H1 (cell line): Measurements from ENCODE around the gene TRIM67. TPM values are rescaled to one million over a fixed set of nuclear protein-coding genes. Genes with fewer than 3 reads are reported as not detected.

Experiments used
- CTCF ChIA-PET: fragments of 300-600 bp; sonication (Branson Sonifier 250); formaldehyde crosslinking; loops from one replicate; lab custom pipeline; 2021; ENCODE audit not compliant: partially characterized antibody; lab: Charles Lee
- POLR2A ChIA-PET: fragments of 300-600 bp; sonication (Branson Sonifier 250); formaldehyde crosslinking; loops from one replicate; lab custom pipeline; 2021; ENCODE audit warnings: inconsistent platforms; ENCODE audit not compliant: partially characterized antibody; lab: Charles Lee
- DNase-seq, 2 experiments: peaks; one replicate each; pipeline versions ENCODE4 v3.0.0 to v3.0.0-alpha.2; 2010 to 2022; ENCODE audit warnings: low spot score in 2 of 2, low read depth in 1 of 2, mixed read lengths in 1 of 2
- FAIRE-seq: peaks from 2 replicates; lab custom pipeline; 2011; peaks lifted over from hg19 to GRCh38; lab: Jason Lieb, UNC
- H2AFZ ChIP-seq: 2 replicates; pipeline ENCODE4 v1.8.1; 2012; ENCODE audit warnings: low read length, inconsistent platforms
- H2AK5ac ChIP-seq: 2 replicates; pipeline ENCODE4 v1.6.1; 2013; ENCODE audit warnings: low read depth, low read length
- H2BK120ac ChIP-seq: replicated peaks from 2 replicates; pipeline ENCODE3; 2013; ENCODE audit warnings: low read depth, low read length, inconsistent platforms
- H2BK12ac ChIP-seq: 2 replicates; pipeline ENCODE4 v1.6.1; 2013; ENCODE audit warnings: low read depth, low read length
- H2BK15ac ChIP-seq: 2 replicates; pipeline ENCODE4 v1.6.1; 2013; ENCODE audit warnings: low read length
- H2BK20ac ChIP-seq: 2 replicates; pipeline ENCODE4 v1.6.1; 2013; ENCODE audit warnings: low read length
- H2BK5ac ChIP-seq: 2 replicates; pipeline ENCODE4 v1.6.1; 2013; ENCODE audit warnings: low read depth, low read length
- H3K14ac ChIP-seq: 2 replicates; pipeline ENCODE4 v1.6.1; 2013; ENCODE audit warnings: inconsistent platforms; ENCODE audit not compliant: insufficient read length
- H3K18ac ChIP-seq: 2 replicates; pipeline ENCODE4 v1.6.1; 2013; ENCODE audit warnings: low read length; ENCODE audit errors: extremely low read depth
- H3K23ac ChIP-seq: 2 replicates; pipeline ENCODE4 v1.6.1; 2013; ENCODE audit warnings: inconsistent platforms; ENCODE audit not compliant: insufficient read length
- H3K23me2 ChIP-seq: 2 replicates; pipeline ENCODE4 v1.6.1; 2013; ENCODE audit warnings: low read depth, low read length
- H3K27ac ChIP-seq: 2 replicates; pipeline ENCODE4 v1.6.1; 2011; ENCODE audit warnings: low read depth, low read length, inconsistent platforms
- H3K27me3 ChIP-seq, 4 experiments: replicated peaks in 1 of 4; 1 replicate in 1 of 4; 2 replicates in 3 of 4; pipeline versions ENCODE4 v1.6.1 to v1.8.1; 2011 to 2013; ENCODE audit warnings: low read length in 3 of 4, mild to moderate bottlenecking in 3 of 4, inconsistent platforms in 2 of 4, mixed read lengths in 2 of 4, moderate library complexity in 1 of 4; ENCODE audit not compliant: control insufficient read depth in 3 of 4, insufficient read depth in 3 of 4; ENCODE audit errors: extremely low read depth in 1 of 4
- H3K36me3 ChIP-seq, 4 experiments: 2 replicates each; pipeline versions ENCODE4 v1.6.1 to v1.8.1; 2011 to 2013; ENCODE audit warnings: mild to moderate bottlenecking in 4 of 4, low read length in 3 of 4, moderate library complexity in 2 of 4, control low read depth in 1 of 4, inconsistent platforms in 1 of 4; ENCODE audit not compliant: insufficient read depth in 4 of 4, control insufficient read depth in 2 of 4
- H3K4ac ChIP-seq: replicated peaks from 2 replicates; pipeline ENCODE3; 2013; ENCODE audit warnings: low read length, low read depth, mixed read lengths, inconsistent platforms; ENCODE audit not compliant: insufficient read length
- H3K4me1 ChIP-seq, 4 experiments: replicated peaks in 1 of 4; 1 replicate in 1 of 4; 2 replicates in 3 of 4; pipeline versions ENCODE4 v1.6.1 to v1.8.1; 2011 to 2013; ENCODE audit warnings: low read length in 3 of 4, inconsistent platforms in 2 of 4, mixed read lengths in 1 of 4; ENCODE audit not compliant: insufficient read depth in 4 of 4, control insufficient read depth in 3 of 4
- H3K4me2 ChIP-seq, 2 experiments: 2 replicates each; pipeline versions ENCODE4 v1.6.1 to v1.8.1; 2011 to 2013; ENCODE audit warnings: low read depth in 2 of 2, low read length in 2 of 2, control low read depth in 1 of 2, inconsistent platforms in 1 of 2, mild to moderate bottlenecking in 1 of 2; ENCODE audit not compliant: insufficient read depth in 1 of 2
- H3K4me3 ChIP-seq, 4 experiments: fragments of 200-600, 300-600 bp in 1 of 4; sonication (generic), shearing (Covaris generic), sonication (Bioruptor Twin) in 1 of 4; 2 replicates each; pipeline versions ENCODE4 v1.5.1 to v1.8.1; 2011 to 2016; ENCODE audit warnings: low read length in 4 of 4, low read depth in 3 of 4, control low read depth in 2 of 4, inconsistent platforms in 2 of 4, mild to moderate bottlenecking in 2 of 4, mixed read lengths in 1 of 4, moderate library complexity in 1 of 4; ENCODE audit not compliant: insufficient read depth in 2 of 4; ENCODE audit errors: extremely low read depth in 1 of 4
- H3K56ac ChIP-seq: replicated peaks from 2 replicates; pipeline ENCODE3; 2013; ENCODE audit warnings: low read depth, mild to moderate bottlenecking, mixed read lengths, low read length, inconsistent platforms; ENCODE audit not compliant: insufficient read length
- H3K79me1 ChIP-seq: 2 replicates; pipeline ENCODE4 v1.6.1; 2013; ENCODE audit warnings: low read depth, low read length, control low read depth
- H3K79me2 ChIP-seq, 2 experiments: 2 replicates each; pipeline versions ENCODE4 v1.6.1 to v1.8.1; 2012 to 2013; ENCODE audit warnings: low read length in 2 of 2, mild to moderate bottlenecking in 2 of 2, inconsistent platforms in 1 of 2; ENCODE audit not compliant: insufficient read depth in 2 of 2, control insufficient read depth in 1 of 2
- H3K9ac ChIP-seq, 4 experiments: replicated peaks in 1 of 4; 1 replicate in 1 of 4; 2 replicates in 3 of 4; pipeline versions ENCODE4 v1.6.1 to v1.8.1; 2011 to 2013; ENCODE audit warnings: low read depth in 3 of 4, low read length in 3 of 4, control low read depth in 2 of 4, mild to moderate bottlenecking in 2 of 4, moderate library complexity in 2 of 4, inconsistent platforms in 1 of 4; ENCODE audit errors: extremely low read depth in 1 of 4
- H3K9me3 ChIP-seq, 2 experiments: 2 replicates each; pipeline versions ENCODE4 v1.6.1 to v1.8.1; 2012 to 2013; ENCODE audit warnings: mild to moderate bottlenecking in 2 of 2, moderate library complexity in 2 of 2, control low read depth in 1 of 2, inconsistent platforms in 1 of 2, low read depth in 1 of 2, low read length in 1 of 2, mixed read lengths in 1 of 2; ENCODE audit not compliant: insufficient read depth in 2 of 2
- H4K20me1 ChIP-seq, 2 experiments: replicated peaks in 1 of 2; 2 replicates each; pipeline versions ENCODE3 to v1.8.1; 2011 to 2013; ENCODE audit warnings: inconsistent platforms in 2 of 2, low read length in 2 of 2, mild to moderate bottlenecking in 1 of 2; ENCODE audit not compliant: insufficient read depth in 2 of 2, control insufficient read depth in 1 of 2
- H4K5ac ChIP-seq: 2 replicates; pipeline ENCODE4 v1.6.1; 2013; ENCODE audit warnings: low read length, low read depth, mixed read lengths, inconsistent platforms; ENCODE audit not compliant: insufficient read length
- H4K8ac ChIP-seq: 2 replicates; pipeline ENCODE4 v1.8.0; 2013; ENCODE audit warnings: mild to moderate bottlenecking, moderate library complexity, low read length, inconsistent platforms; ENCODE audit not compliant: insufficient read depth; ENCODE audit errors: extremely low read depth
- H4K91ac ChIP-seq: replicated peaks from 2 replicates; pipeline ENCODE3; 2013; ENCODE audit warnings: low read length, mixed read lengths, inconsistent platforms; ENCODE audit not compliant: insufficient read length
- BACH1 ChIP-seq: IDR thresholded peaks from 2 replicates; pipeline ENCODE4 v1.6.1; 2012; ENCODE audit warnings: low read length, improper control_type of control experiment
- CBX5 ChIP-seq: fragments of 300-800, 300-1000 bp; sonication (generic); IDR thresholded peaks from 2 replicates; pipeline ENCODE4 v1.7.1; 2016; ENCODE audit warnings: antibody characterized with exemption, low read length, low read depth
- SP1 ChIP-seq: IDR thresholded peaks from 2 replicates; pipeline ENCODE4 v1.6.1; 2011; ENCODE audit warnings: low read depth, low read length
- SP4 ChIP-seq: IDR thresholded peaks from 2 replicates; pipeline ENCODE4 v1.6.1; 2012; ENCODE audit warnings: low read length, inconsistent platforms
- TBP ChIP-seq: IDR thresholded peaks from 2 replicates; pipeline ENCODE4 v1.6.1; 2011; ENCODE audit warnings: low read depth, low read length, improper control_type of control experiment
- WGBS, 2 experiments: shearing (Covaris generic) in 1 of 2; methylation state at CpG; one replicate each; pipeline versions ENCODE4 v1.1.6 to v1.1.7; 2013 to 2015; ENCODE audit warnings: low lambda C conversion rate in 2 of 2, mixed read lengths in 2 of 2, inconsistent platforms in 1 of 2, low coverage in 1 of 2, missing lambda C conversion rate in 1 of 2; ENCODE audit not compliant: insufficient replicate concordance in 2 of 2, insufficient coverage in 1 of 2, insufficient read length in 1 of 2; ENCODE audit errors: extremely low coverage in 1 of 2, missing lambda C conversion rate in 1 of 2; 5-methylcytosine and 5-hydroxymethylcytosine counted together
- polyA plus RNA-seq, 7 experiments: library from polyadenylated mRNA; depleted of rRNA in 3 of 7; stranded (reverse) in 5 of 7; unstranded in 2 of 7; fragments of >200 nt in 5 of 7; fragments of 200-250 nt in 2 of 7; gene quantifications; 1 replicate in 5 of 7; 2 replicates in 1 of 7; 4 replicates in 1 of 7; pipeline versions ENCODE4 v1.2.1 to v1.2.3, GENCODE V29; 2011 to 2013; ENCODE audit warnings: missing spikeins in 2 of 7, mixed read lengths in 2 of 7
- total RNA-seq: library from RNA; stranded (reverse); fragmentation: NEBNext Ultra II Directional; extraction: Animal tissue kit (Norgen Biotek cat#: 25700); gene quantifications from 2 replicates; pipeline ENCODE4 v1.2.1, GENCODE V29; 2021
- TF ChIP-seq, protein P1 (sequence below): IDR thresholded peaks from 2 replicates; pipeline ENCODE4 v1.6.1; 2011; ENCODE audit warnings: low read depth, mild to moderate bottlenecking, low read length; ENCODE audit not compliant: insufficient read depth
- TF ChIP-seq, protein P2 (sequence below): IDR thresholded peaks from 2 replicates; pipeline ENCODE4 v1.6.1; 2011; ENCODE audit warnings: low read length, improper control_type of control experiment

Gene TRIM67
- total and polyA plus RNA-seq, 2 of the 8 experiments (the other 6 are each of a cell fraction or from before 2014, with no cell fraction given): under 0.01 TPM; not detected in 1

DNA sequence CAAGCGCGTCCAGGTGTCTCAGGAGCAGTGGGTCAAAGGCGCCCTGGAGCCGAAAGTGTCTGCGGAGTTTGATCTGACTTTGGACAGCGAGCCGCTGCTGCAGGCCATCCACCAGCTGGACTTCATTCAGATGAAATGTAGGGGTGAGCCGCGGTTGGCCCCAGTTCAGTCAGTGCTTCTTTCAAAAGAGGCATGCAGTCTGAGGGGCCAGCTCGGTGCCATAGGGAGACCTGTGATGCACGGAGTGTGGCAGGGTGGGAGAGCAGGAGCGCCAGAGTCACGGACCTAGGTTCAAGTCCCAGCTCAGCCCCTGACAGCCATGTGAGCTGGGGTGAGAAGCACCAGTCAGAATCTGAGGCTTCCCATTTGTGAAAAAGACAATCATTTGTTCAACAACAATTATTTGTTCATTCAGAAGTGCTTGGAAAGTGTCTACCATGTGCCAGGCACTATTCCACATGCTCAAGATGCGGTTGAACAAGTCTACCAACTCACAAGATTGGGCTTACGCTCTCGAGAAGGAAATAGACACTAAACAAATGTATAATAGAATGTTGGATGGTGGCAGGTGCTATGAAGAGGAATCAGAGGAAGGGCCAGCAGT lies 39.6 kb downstream of the TRIM67 start:
- 87% methylated on average over 16 of the region's 16 CpGs; no CpG with 5 or more reads in 1 of the 2 experiments for WGBS, 2 experiments
- no peak overlapping the region for H4K91ac ChIP-seq
- CTCF ChIA-PET: no interaction called here
- no peak overlapping the region for H2BK20ac ChIP-seq
- no peak for FAIRE-seq
- TF ChIP-seq CBX5 (no peak), SP1 (no peak), BACH1 (no peak), SP4 (no peak), TBP (no peak)
- TF ChIP-seq, protein P1, sequence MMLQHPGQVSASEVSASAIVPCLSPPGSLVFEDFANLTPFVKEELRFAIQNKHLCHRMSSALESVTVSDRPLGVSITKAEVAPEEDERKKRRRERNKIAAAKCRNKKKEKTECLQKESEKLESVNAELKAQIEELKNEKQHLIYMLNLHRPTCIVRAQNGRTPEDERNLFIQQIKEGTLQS: no peak
- TF ChIP-seq, protein P2, sequence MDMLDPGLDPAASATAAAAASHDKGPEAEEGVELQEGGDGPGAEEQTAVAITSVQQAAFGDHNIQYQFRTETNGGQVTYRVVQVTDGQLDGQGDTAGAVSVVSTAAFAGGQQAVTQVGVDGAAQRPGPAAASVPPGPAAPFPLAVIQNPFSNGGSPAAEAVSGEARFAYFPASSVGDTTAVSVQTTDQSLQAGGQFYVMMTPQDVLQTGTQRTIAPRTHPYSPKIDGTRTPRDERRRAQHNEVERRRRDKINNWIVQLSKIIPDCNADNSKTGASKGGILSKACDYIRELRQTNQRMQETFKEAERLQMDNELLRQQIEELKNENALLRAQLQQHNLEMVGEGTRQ: no peak
- H3K79me1 ChIP-seq: no peaks in the 10 kb centered on the region
- H4K8ac ChIP-seq: no peak overlapping the region
- no peaks in the 10 kb centered on the region for H4K20me1 ChIP-seq
- no peak overlapping the region for H3K56ac ChIP-seq
- no peaks in the 10 kb centered on the region for H3K79me2 ChIP-seq
- no peak overlapping the region for H3K14ac ChIP-seq
- H3K27me3 ChIP-seq: peaks cover 0 to 6% (median 3%) of the 10 kb centered on the region in 4 experiments; a peak in 4 of 7 replicates
- H3K23ac ChIP-seq: no peak overlapping the region
- no peak overlapping the region for H2BK15ac ChIP-seq
- H3K18ac ChIP-seq: no peak overlapping the region
- H3K4me1 ChIP-seq: no peaks in the 10 kb centered on the region
- no peak for DNase-seq
- no peak overlapping the region for H3K27ac ChIP-seq
- no peak overlapping the region for H3K4me3 ChIP-seq
- no peak overlapping the region for H2BK5ac ChIP-seq
- no peak overlapping the region for H2BK12ac ChIP-seq
- H3K4me2 ChIP-seq: no peak overlapping the region
- no peaks in the 10 kb centered on the region; the same call in 1 of the 2 replicates for H3K23me2 ChIP-seq
- no peak overlapping the region for H3K4ac ChIP-seq
- no peak overlapping the region for H3K9ac ChIP-seq
- POLR2A ChIA-PET: no interaction called here
- no peak overlapping the region for H4K5ac ChIP-seq
- H2AFZ ChIP-seq: no peak overlapping the region
- H3K9me3 ChIP-seq: no peaks in the 10 kb centered on the region
- H3K36me3 ChIP-seq: no peaks in the 10 kb centered on the region
- no peak overlapping the region; the same call in 1 of the 2 replicates for H2AK5ac ChIP-seq
- no peak overlapping the region for H2BK120ac ChIP-seq
